Measurements from ENCODE around the gene HOXD10. TPM values are rescaled to one million over a fixed set of nuclear protein-coding genes. Genes with fewer than 3 reads are reported as not detected.

HOXD10 gene
- total RNA-seq, 1 donor from 2014 or later, result 1.7 TPM

DNA sequence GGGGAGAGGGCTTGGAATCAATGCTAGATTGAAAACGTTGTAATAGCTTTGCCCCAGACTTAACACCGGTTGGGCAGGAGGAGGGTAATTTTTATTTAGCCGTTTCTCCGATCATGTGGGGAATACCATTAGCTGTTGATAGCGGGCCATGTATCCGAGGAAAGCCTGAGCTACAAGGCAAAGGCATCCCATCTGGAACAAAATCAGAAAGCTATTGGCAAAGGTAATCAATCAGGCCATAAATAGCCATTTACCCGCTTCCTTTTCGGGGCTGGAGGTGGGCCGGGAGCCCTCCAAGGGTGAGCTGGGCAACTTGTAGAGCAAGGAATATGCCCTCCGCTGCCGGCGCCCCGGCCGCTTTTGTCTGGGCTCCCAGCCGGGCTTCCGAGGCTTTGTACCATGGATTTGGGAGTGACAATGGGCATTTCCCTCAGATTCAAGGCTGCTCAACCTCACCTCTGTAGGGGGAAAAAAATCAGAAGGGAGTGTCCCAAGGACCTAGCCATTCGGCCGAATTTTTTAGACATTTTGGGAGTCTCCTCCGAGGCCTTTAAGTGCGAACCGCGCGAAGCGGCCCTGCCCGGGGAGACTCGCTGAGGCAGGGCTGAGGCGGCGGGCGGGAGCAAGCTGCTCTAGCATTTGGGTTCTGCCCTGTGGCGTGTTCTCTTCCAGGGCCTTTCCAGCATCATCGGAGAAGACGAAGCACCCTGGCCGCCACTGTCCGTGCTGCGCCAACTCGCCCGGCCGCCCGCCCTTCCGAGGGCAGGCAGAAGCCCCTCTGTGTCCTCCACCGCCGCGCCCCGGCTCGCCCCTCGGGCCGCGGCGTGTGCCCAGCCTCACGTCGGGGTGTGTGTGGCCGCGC, 4.8 kb downstream of the HOXD10 start:
- peak; percentile 81 for DNase-seq (ENCODE audit: low spot score)

GRCh38 chr2:176122052-176122682, 5.6 kb downstream of the HOXD10 start:
- no peak for DNase-seq (ENCODE audit: low spot score)

DNA sequence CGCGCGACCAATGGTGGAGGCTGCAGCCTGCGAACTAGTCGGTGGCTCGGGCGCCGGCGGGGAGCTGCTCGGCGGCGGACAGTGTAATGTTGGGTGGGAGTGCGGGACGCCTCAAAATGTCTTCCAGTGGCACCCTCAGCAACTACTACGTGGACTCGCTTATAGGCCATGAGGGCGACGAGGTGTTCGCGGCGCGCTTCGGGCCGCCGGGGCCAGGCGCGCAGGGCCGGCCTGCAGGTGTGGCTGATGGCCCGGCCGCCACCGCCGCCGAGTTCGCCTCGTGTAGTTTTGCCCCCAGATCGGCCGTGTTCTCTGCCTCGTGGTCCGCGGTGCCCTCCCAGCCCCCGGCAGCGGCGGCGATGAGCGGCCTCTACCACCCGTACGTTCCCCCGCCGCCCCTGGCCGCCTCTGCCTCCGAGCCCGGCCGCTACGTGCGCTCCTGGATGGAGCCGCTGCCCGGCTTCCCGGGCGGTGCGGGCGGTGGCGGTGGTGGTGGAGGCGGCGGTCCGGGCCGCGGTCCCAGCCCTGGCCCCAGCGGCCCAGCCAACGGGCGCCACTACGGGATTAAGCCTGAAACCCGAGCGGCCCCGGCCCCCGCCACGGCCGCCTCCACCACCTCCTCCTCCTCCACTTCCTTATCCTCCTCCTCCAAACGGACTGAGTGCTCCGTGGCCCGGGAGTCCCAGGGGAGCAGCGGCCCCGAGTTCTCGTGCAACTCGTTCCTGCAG, 6.3 kb downstream of the HOXD10 start, which contains the start of gene HOXD9:
TSS of gene HOXD9 (plus strand) at position 37 of the 728 bp plus-strand sequence. CDS start at position 87, 50 bp downstream.
- DNase-seq (ENCODE audit: low spot score), result peak; percentile 91

GRCh38 chr2:176123411-176124109, 7.0 kb downstream of the HOXD10 start:
- no peak for DNase-seq (ENCODE audit: low spot score)

- DNase-seq (ENCODE audit: low spot score), result peak; percentile 78
These were observed 7.8 kb downstream of the HOXD10 start for GRCh38 chr2:176124110-176124946.

- DNase-seq (ENCODE audit: low spot score), result peak; percentile 65
These were observed 8.6 kb downstream of the HOXD10 start for GRCh38 chr2:176124947-176125771.

- no peak for DNase-seq (ENCODE audit: low spot score)
These were observed 9.1 kb downstream of the HOXD10 start for GRCh38 chr2:176125772-176126054.

DNA sequence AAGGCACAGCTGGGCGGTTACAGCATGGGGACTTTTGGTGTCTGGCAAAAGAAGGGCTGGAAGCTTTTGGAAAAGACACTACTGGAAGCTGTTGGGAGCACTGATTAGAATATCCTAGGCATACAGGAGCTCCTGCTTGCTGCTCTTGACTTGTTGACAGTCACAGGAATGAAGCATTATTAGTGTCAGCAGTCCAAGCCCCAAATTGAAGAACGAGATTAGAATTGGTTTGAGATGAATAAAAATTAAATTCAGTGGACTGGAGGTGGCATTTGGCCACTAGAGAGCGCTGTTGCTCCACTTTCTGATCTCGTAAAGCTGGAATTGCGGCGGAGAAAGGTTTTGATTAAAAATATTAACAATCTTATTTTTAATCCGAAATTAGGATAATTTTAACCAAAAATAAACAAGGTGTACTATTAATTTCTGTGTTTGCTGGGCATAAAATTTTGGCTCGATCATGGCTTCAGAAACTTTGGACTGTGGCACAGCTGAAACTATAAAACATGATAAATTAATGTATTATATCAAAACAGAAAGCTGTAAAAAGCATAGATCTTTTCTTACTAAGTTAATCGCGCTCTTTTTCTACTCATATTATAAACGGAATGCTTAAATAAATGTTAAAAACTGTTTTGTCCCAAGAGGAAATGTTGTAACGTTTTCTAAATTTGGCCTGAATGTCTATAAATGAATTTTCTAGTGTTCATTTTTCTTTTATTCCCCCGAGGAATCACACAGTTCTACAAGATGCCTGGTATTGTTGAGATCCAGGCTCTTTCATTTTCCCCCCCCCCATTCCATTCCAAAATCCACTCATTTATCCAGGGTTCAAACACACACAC, 10.6 kb downstream of the HOXD10 start:
- no peak for DNase-seq (ENCODE audit: low spot score)

DNA sequence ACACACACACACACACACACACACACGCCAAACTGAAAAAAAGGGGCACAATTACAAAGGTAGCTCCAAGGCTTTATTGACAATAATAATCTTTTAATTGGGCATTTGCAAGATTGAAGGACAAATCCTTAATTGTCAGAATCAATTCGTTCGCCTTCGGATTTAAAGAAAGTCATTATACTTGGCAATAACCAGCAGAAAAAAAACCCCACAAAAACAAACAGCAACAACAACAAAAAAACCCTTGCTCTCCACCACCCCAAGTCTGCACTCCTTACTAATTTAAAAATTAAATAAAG, 11.1 kb downstream of the HOXD10 start:
- DNase-seq (ENCODE audit: low spot score), result no peak

DNA sequence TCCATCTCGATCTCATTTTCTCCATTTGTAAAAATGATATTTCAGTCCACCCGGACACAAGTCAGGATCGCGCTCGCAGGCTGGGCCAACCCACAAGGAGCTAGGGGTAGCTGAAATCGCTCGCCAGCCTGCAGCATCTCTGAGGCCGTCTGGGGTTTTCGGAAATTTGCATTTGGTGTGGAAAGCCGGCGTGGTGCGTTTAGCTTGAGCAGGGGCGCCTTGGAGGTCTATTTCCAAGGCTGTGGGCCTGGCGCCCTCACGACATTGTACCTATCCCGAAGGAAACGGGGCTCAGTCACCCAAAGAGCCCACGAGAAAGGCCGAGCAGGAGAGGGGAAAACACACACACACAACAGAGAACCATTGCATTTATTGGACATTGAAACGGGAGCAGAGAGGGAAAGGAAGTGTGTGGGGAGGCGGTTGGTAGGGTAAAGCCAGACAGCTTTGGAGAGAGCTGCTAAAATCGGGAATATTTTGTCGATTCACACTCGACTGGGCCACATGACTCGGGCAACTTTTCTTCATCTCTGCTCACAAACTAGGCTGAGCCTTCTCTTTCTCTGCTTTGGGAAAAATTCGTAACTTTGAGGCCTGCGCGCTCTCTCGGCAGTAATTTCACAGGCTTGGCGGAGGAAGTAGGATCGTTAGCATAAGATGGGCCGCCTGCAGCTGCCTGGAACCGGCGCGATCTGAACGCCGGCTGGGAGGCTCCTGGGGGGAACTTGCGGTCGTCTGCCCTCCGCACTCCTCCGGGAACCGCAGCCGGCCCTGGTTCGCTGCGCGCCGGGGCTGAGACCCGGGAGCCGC, 11.8 kb downstream of the HOXD10 start:
- peak; percentile 88 for DNase-seq (ENCODE audit: low spot score)

DNA sequence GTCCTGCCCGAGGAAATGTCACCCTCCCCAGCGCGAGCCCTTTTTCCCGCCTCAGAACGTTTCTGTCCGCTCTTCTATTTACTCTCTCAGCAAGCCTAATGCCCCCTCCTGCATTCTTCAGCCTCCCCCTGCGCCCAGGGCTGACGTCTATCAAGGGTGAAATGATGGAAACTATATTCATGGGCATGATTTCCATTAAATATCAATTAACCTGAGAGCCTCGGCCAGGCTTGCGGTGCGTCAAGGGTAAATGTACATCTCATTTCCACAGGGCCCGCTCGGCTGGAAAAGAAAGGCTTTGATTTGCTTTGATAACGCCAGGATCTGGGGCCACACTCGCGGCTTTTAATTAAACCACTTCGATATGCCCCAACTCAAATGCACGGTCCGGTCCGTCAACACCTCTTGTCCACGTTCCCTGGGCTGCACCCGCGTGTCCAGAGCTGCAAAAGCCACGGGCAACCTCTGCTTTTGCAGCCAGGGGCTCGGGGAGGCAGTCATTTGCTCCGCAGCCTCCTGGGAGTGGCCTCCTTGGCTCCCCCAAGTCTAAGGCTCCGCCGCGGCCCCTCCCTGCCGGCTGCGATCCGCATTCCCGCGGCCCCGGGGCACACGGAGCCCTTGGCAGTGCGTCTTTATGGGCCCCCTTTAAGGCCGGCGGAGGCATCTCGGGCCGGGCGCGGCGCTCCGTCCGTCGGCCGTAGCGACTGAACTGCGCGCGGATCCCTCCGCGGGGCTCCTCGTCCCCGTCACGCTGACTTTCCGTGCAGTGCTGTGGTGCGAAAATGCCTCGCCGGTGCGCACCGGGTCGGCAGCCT, 12.6 kb downstream of the HOXD10 start, which contains the start of gene HOXD8:
TSS of gene HOXD8 (plus strand) at position 724 of the 815 bp plus-strand sequence. CDS start 662 bp downstream, outside the sequence.
- peak; percentile 91 for DNase-seq (ENCODE audit: low spot score)

DNA sequence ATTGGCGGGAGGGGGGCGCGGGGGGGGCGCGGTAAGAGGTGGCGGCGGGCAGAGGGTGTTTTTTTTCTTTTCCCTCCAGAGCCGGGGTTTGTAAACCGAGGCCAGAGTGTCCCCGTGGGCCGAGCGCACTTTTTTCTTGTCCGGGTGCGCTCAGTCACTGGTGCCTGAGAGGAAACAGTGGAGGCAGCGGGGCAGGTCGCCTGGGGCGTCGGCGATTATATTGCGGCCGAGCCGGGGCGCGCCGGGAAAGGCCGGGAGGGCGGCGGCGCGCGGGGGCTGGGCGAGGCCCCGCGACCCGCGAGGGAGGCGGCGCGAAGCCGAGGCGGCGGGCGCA, 13.2 kb downstream of the HOXD10 start:
- peak; percentile 89 for DNase-seq (ENCODE audit: low spot score)

- peak; percentile 90 for DNase-seq (ENCODE audit: low spot score)
These were observed 13.8 kb downstream of the HOXD10 start for GRCh38 chr2:176130147-176130956.

DNA sequence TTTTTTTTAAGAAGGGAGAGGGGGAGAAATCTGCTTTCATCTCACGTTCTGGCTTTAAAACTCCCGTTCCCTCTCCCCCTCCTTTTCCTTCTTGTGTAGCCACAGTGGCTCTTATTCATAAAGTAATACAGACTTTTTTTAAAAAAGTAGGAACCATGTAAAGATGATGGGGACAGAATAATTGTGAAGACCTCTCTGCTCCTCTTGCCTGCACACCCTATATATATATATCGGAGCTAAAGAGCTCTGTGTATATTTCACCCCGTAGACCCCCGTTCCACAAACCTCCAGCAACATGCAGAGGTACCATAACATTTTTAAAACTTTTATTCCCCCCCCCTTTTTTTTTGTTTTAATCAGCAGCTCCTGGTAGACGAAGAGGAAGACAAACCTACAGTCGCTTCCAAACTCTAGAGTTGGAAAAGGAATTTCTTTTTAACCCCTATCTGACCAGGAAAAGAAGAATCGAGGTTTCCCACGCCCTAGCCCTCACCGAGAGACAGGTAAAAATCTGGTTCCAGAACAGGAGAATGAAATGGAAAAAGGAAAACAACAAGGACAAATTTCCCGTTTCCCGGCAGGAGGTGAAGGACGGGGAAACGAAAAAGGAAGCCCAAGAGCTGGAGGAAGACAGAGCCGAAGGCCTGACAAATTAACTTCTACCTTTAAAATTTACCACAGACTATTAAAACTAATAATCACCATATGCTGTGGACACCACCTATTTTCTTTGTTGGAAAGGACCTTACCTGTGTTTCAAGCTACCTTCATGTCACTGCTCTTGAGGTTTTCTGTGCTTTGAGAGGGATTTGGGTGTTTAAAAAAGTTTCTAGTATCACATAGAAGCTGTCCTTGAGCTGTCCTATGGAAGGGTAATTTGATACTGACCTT, 14.6 kb downstream of the HOXD10 start:
- DNase-seq (ENCODE audit: low spot score), result no peak

- DNase-seq (ENCODE audit: low spot score), result no peak
These were observed 15.2 kb downstream of the HOXD10 start for GRCh38 chr2:176131848-176132158.

Measured in mesenteric fat pad (tissue), 1 donor.